GM23248 (cell line): ENCODE data around the gene FAM120A. TPM values are rescaled to one million over a fixed set of nuclear protein-coding genes. Genes with fewer than 3 reads are reported as not detected.
A peak's percentile ranks its signal among the peaks of the same experiment; 100 is the strongest.

Experiments
- DNase-seq: peaks from one replicate; pipeline ENCODE4 v3.0.0-alpha.2; 2015
- H2AFZ ChIP-seq: fragments of 200-600 bp; sonication (generic); 2 replicates; pipeline ENCODE4 v1.6.1; 2016; ENCODE audit warnings: antibody characterized with exemption
- H3F3A ChIP-seq: fragments of 200-600 bp; sonication (generic); 2 replicates; pipeline ENCODE4 v1.6.1; 2016; ENCODE audit warnings: mild to moderate bottlenecking, antibody characterized with exemption, mixed run types; ENCODE audit not compliant: insufficient read depth
- H3K27ac ChIP-seq: fragments of 200-600 bp; sonication (generic); 2 replicates; pipeline ENCODE4 v1.5.1; 2016; ENCODE audit warnings: mild to moderate bottlenecking
- H3K27me3 ChIP-seq: fragments of 200-600 bp; sonication (generic); replicated peaks from 2 replicates; pipeline ENCODE4 v1.6.1; 2016; ENCODE audit warnings: mild to moderate bottlenecking; ENCODE audit not compliant: insufficient read depth
- H3K36me3 ChIP-seq: fragments of 200-600 bp; sonication (generic); 2 replicates; pipeline ENCODE4 v1.6.1; 2016; ENCODE audit warnings: low read depth, mild to moderate bottlenecking
- H3K4me1 ChIP-seq: fragments of 200-600 bp; sonication (generic); 2 replicates; pipeline ENCODE4 v1.6.1; 2016; ENCODE audit warnings: mild to moderate bottlenecking; ENCODE audit not compliant: insufficient read depth
- H3K4me2 ChIP-seq: fragments of 200-600 bp; sonication (generic); one replicate; pipeline ENCODE4 v1.6.1; 2016; ENCODE audit warnings: mild to moderate bottlenecking; ENCODE audit not compliant: unreplicated experiment
- H3K4me3 ChIP-seq: fragments of 200-600 bp; sonication (generic); 2 replicates; pipeline ENCODE4 v1.5.1; 2016; ENCODE audit warnings: mild to moderate bottlenecking
- H3K79me2 ChIP-seq: fragments of 200-600 bp; sonication (generic); 2 replicates; pipeline ENCODE4 v1.6.1; 2016; ENCODE audit warnings: mild to moderate bottlenecking; ENCODE audit not compliant: insufficient read depth
- H3K9ac ChIP-seq: fragments of 200-600 bp; sonication (generic); 2 replicates; pipeline ENCODE4 v1.6.1; 2016; ENCODE audit warnings: mild to moderate bottlenecking
- H3K9me2 ChIP-seq: fragments of 200-600 bp; sonication (generic); 2 replicates; pipeline ENCODE4 v1.6.1; 2016; ENCODE audit warnings: mixed run types, mild to moderate bottlenecking, moderate library complexity; ENCODE audit not compliant: insufficient read depth
- H3K9me3 ChIP-seq: fragments of 200-600 bp; sonication (generic); one replicate; pipeline ENCODE4 v1.6.1; 2017; ENCODE audit warnings: low read depth
- H4K20me1 ChIP-seq: fragments of 200-600 bp; sonication (generic); 2 replicates; pipeline ENCODE4 v1.6.0; 2016; ENCODE audit not compliant: insufficient read depth
- EZH2 ChIP-seq: fragments of 200-600 bp; sonication (generic); IDR thresholded peaks from 2 replicates; pipeline ENCODE4 v1.6.1; 2018; ENCODE audit warnings: antibody characterized with exemption, mild to moderate bottlenecking; ENCODE audit not compliant: insufficient read depth, poor library complexity, severe bottlenecking
- EZH2phosphoT487 ChIP-seq: fragments of 200-600 bp; sonication (generic); IDR thresholded peaks from 2 replicates; pipeline ENCODE4 v1.6.1; 2018; ENCODE audit warnings: antibody characterized with exemption, moderate library complexity, mild to moderate bottlenecking, low read depth; ENCODE audit not compliant: insufficient read depth
- WGBS, 2 experiments: methylation state at CpG; one replicate each; pipeline ENCODE4 v1.1.6; 2015 to 2017; ENCODE audit warnings: low lambda C conversion rate in 2 of 2, low coverage in 1 of 2; ENCODE audit errors: missing lambda C conversion rate in 2 of 2; 5-methylcytosine and 5-hydroxymethylcytosine counted together
- in situ Hi-C: fragments of 300-500 bp; cut with MboI; formaldehyde crosslinking; loops from 2 replicates; pipeline ENCODE4 v1.15.0; 2020
- polyA plus RNA-seq: library from polyadenylated mRNA; unstranded; fragments of >200 nt; fragmentation: Nextera tagmentation; extraction: Ambion mirVana; gene quantifications from 2 replicates; pipeline ENCODE4 v1.2.1, GENCODE V29; 2016
- total RNA-seq: library from RNA; depleted of rRNA; stranded (reverse); fragments of >200 nt; shearing (Covaris generic); gene quantifications from 2 replicates; pipeline ENCODE4 v1.2.3, GENCODE V29; 2014

The FAM120A gene
- total and polyA plus RNA-seq, 2 experiments from 2014 or later = 28.9 to 90.5 TPM

DNA sequence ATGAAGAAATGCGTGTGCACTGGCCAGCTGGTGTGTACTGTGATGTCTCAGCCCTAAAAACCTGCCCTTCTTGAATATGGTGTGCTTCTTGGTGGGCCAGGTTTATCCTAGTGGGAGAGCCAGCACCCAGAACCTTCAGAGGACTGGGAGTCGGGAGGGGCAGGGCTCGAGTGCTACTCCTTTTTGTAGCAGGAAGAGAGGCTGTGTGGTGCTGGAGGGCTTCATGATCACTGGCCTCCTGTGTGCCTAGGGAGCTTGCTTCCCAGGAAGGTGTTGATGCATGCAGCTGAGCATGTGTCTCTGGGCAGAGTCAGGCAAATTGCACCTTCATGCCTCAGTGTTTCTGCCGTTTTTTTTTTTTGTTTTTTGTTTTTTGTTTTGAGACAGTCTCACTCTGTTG lies 144.9 kb downstream of the FAM120A start:
- in situ Hi-C loops = no loop called here
- no peak for TF ChIP-seq EZH2
- TF ChIP-seq EZH2phosphoT487 = no peak
- Histone ChIP-seq H3K79me2 (peaks cover 98% of the 10 kb centered on the region), H3K9ac (no peak overlapping the region), H2AFZ (no peak overlapping the region), H3K27ac (no peak overlapping the region), H3K9me2 (no peaks in the 10 kb centered on the region), H3K36me3 (no peaks in the 10 kb centered on the region), H3K9me3 (no peaks in the 10 kb centered on the region), H3K4me3 (no peak overlapping the region), H3F3A (no peaks in the 10 kb centered on the region), H3K27me3 (no peaks in the 10 kb centered on the region), H3K4me1 (peaks cover 9% of the 10 kb centered on the region; the same call in 1 of the 2 replicates), H4K20me1 (peaks cover 4% of the 10 kb centered on the region; the same call in 1 of the 2 replicates), H3K4me2 (no peak overlapping the region)
- DNase-seq = no peak
- WGBS, 2 experiments = 64 to 65% methylated on average over 4 of the region's 4 CpGs

DNA sequence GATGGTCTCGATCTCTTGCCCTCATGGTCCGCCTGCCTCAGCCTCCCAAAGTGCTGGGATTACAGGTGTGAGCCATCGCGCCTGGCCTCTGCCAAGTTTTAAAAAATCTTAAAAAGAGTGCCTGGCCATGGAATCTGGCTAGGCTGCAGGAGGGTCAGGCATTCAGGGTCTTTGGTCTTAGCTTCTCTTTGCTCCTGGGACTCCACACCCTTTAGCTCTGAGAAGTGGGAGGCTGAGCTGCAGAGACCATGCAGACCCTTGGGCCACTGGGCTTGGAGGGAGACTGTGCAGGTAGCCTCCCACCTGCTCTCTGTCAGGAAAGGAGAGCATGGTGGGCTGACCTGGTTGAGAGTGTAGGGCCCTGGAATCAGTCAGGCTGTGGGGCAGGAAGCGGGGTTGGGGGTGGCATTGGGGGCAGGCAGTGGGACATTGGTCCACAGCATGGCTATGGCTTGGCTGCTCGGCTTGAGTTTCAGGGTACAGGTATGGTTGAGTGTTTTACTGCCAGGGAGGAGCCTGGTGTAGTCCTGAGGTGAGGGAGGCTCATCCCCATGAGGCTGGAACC lies 145.7 kb downstream of the FAM120A start:
- TF ChIP-seq EZH2phosphoT487 = no peak
- TF ChIP-seq EZH2 = no peak
- Histone ChIP-seq H3K9me3 (no peaks in the 10 kb centered on the region), H3K4me2 (no peak overlapping the region), H3K27me3 (no peaks in the 10 kb centered on the region), H3K27ac (no peak overlapping the region), H2AFZ (no peak overlapping the region), H3K36me3 (no peaks in the 10 kb centered on the region), H4K20me1 (peaks cover 4% of the 10 kb centered on the region; the same call in 1 of the 2 replicates), H3F3A (no peaks in the 10 kb centered on the region), H3K4me3 (no peak overlapping the region), H3K9me2 (no peaks in the 10 kb centered on the region), H3K4me1 (peaks cover 9% of the 10 kb centered on the region; the same call in 1 of the 2 replicates), H3K79me2 (peaks cover 98% of the 10 kb centered on the region), H3K9ac (no peak overlapping the region)
- in situ Hi-C loops = no loop called here
- WGBS, 2 experiments = 93 to 99% methylated on average over 6 of the region's 6 CpGs
- DNase-seq = no peak

DNA sequence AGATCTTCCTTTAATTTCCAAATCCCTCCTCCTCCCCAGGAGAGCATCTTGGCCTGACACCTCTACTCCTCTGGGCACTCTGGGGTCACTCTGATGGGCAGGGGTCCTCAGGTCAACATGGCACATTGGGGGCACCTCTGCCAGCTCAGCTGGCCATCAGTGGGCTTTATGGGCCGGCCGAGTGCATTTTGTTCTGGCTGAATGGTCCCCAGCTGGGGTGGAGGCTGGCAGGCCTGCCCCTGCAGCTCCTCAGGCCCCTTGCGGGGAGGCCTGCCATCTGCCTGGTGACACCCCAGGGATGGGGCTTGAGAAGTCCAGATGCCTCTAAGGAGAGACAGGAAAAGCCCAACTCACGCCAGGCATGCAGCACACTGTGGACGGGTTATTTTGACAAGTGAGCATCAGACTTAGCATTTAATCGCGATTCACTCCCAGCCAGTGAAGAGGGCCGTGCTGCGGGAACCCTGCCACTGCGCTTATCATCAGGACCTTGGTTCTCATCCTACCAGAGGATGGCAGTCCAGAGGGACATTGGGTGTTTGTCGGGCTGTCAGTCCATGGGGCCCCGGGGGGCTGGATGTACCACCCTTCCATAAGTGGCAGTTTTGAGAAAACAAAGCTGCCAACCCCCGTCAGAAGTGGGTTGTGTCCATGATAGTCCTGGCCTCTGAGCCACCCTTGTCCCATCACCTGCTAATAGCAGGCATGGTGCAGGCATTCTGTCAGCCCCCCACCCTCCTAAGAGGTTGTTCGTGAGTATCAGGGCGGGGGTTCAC lies 146.6 kb downstream of the FAM120A start:
- H3K36me3 ChIP-seq = no peaks in the 10 kb centered on the region
- in situ Hi-C loops = no loop called here
- H3K9me2 ChIP-seq = no peaks in the 10 kb centered on the region
- no peak overlapping the region for H3K27ac ChIP-seq
- no peaks in the 10 kb centered on the region for H3K27me3 ChIP-seq
- peaks cover 98% of the 10 kb centered on the region for H3K79me2 ChIP-seq
- no peak overlapping the region for H3K4me3 ChIP-seq
- no peaks in the 10 kb centered on the region for H3F3A ChIP-seq
- WGBS, 2 experiments = 72 to 77% methylated on average over 14 to 15 of the region's 15 CpGs
- DNase-seq = no peak
- H3K4me1 ChIP-seq = peaks cover 9% of the 10 kb centered on the region; the same call in 1 of the 2 replicates
- H3K9me3 ChIP-seq = no peaks in the 10 kb centered on the region
- peak overlapping the region; percentile 42; the same call in 1 of the 2 replicates for H3K9ac ChIP-seq
- H3K4me2 ChIP-seq = no peak overlapping the region
- H2AFZ ChIP-seq = no peak overlapping the region
- no peak for TF ChIP-seq EZH2
- no peak for TF ChIP-seq EZH2phosphoT487
- H4K20me1 ChIP-seq = peaks cover 4% of the 10 kb centered on the region; the same call in 1 of the 2 replicates

DNA sequence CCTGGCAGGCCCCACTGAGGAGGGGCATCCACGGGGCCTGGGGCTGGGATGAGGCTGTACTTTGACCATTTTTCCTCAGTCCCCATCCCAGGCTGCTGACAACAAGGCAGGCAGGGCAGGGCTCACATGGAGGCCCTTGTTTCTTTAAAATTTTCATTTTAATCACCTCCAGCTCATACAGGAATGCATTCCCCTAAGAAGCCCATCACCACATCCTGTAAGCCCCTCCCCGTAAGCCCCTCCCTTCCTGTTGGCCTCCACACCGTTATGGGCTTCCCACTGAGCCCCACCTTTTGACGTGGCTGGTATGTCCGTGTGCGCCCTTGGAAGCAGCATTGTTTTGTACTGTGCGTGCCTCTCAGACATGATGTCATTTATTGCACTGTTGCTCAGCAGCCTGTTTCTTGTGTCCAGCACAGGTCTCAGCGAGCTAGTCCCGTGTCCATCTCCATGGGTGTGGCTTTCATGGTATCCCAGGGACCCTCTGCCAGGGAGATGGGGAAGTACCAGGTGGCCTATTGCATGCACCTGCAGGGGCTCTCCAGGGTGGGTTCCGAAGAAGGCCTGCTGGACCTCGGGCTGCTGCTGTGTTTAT lies 147.3 kb downstream of the FAM120A start:
- Histone ChIP-seq H3K36me3 (no peaks in the 10 kb centered on the region), H3K27ac (no peak overlapping the region), H3K9ac (peak overlapping the region; percentile 42; the same call in 1 of the 2 replicates), H3K79me2 (peaks cover 98% of the 10 kb centered on the region), H3K4me3 (no peak overlapping the region), H3K27me3 (no peaks in the 10 kb centered on the region), H2AFZ (no peak overlapping the region), H3F3A (no peaks in the 10 kb centered on the region), H4K20me1 (peaks cover 4% of the 10 kb centered on the region; the same call in 1 of the 2 replicates), H3K9me2 (no peaks in the 10 kb centered on the region), H3K4me1 (peaks cover 8% of the 10 kb centered on the region; the same call in 1 of the 2 replicates), H3K9me3 (no peaks in the 10 kb centered on the region), H3K4me2 (no peak overlapping the region)
- WGBS, 2 experiments = 35 to 44% methylated on average over 11 of the region's 11 CpGs
- peak; percentile 61 for DNase-seq
- in situ Hi-C loops = no loop called here
- TF ChIP-seq EZH2 (no peak), EZH2phosphoT487 (no peak)
